ENCODE results near the gene TCTN1.
A peak's percentile ranks its signal among the peaks of the same experiment; 100 is the strongest.
"Not testable (repeated sequence)": the region's sequence is repeated elsewhere in the genome, so short reads cannot be mapped to it uniquely, and the experiment has no call there.

The TCTN1 gene

DNA sequence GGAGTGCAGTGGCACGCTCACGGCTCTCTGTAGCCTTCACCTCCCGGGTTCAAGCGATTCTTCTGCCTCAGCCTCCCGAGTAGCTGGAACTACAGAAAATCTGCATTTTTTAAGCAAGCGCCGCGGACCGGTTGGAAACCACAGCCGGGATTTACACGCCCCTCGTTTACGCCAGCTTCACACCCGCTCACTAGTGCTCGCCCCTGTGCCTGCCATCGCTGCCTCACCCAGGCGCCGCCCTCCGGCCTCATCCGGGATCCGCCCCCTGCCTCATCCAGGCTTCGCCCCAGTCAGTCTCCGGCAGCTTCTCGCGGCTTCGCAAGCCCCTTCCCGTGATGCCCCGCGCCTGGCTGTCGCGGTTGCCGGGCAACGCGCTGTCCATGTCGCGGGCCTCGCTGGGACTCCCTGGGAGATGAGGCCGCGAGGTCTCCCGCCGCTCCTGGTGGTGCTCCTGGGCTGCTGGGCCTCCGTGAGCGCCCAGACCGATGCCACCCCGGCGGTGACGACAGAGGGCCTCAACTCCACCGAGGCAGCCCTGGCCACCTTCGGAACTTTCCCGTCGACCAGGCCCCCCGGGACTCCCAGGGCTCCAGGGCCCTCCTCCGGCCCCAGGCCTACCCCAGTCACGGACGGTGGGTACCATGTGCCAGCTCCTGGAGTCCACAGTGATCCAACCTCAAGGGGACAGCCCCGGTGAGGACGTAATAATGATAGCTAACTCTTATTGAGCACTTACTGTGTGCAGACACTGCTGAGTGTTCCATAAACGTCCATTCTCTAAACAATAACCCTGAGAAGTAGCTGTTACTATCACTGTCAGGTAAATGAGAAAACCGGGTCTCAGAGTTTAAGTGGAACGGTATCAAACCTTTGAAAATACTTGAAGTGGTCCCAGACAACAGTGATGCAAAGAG, at the start of gene TCTN1:
TCTN1 (plus strand) TSS at position 359 of the 914 bp plus-strand sequence; CDS start at position 413, 54 bp downstream.
- DNase-seq = peak; percentile 94 to 96

DNA sequence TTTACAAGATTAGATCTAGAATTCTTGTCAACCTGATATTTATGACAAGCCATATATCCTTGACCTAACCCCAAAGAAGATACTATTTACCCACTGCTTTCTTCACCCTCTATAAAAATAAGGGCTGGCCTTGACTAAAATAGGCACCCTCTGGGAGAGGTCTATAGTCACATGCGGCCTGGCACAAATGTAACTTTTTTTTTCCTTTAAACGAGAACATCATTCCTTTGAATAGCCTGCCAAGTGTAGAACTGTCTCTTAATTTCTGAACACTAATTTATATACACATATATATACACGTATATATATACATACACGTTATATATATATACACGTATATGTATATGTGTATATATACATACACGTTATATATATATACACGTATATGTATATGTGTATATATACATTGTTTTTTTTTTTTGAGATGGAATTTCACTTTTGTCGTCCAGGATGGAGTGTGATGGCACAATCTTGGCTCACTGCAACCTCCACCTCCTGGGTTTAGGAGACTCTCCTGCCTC, 49.4 kb upstream of the TCTN1 start:
- DNase-seq = no peak

DNA sequence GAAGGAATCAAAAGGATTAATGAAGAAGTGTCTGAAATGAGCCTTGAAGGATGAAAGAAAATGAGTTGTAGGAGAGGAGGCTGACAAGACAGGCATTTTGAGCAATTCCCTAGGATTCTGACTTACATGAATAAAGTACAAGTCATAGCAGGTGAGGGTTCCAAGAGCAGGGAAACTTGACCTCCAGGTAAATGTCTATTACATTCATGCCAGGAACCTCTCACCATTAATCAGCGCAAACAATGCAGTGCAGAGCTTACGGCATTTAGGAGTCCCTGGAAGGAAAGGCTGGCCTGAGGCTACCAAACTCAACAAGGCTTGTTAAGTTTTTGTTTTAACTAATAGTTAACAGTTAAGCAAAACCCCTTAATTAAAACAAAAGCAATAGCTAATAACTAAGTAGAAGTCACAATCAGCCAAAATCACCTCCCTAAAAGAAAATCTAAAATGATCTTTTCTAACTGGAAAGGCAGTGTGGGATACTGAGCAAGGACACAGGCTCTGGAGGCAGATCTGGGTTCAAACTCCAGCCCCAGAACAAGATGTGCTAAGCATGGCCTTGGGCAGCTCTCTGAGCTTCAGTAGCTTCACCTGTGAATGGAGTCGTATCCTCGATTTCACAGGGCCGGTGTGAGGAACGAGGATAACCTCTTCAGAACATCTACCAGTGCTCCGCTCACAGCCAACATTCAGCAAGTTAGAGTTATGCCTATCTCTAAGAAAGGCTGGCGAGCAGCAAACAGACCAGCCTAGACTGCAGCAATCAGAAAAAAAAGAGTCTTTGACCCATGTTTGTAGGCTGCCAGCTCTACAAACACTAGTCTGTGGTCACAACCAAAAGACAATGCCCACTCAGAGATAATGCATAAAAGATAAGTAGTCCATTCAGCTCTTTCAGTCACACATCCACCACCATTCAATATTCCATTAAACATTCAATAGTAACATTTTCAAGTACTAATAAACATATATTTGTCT, 47.7 kb upstream of the TCTN1 start:
- peak; percentile 18 to 35 for DNase-seq

DNA sequence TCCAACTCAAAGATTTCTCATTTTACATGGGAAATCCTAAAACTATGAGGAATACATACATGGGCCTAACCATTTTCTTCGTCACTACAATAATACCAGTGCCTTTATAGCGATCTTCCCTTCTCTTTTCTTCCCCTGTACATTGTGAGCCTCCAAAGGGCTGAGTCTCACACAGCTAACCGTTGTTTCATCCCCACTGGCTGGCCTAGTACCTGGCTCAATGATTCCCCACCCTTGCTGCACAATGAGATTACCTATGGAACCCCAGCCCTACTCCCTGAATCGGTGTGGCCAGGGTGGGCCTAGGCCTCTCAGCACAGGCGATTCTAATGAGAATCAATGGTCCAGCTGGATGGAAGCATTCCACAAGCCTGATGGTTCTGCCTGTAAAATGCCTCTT, 46.9 kb upstream of the TCTN1 start:
- DNase-seq = no peak

DNA sequence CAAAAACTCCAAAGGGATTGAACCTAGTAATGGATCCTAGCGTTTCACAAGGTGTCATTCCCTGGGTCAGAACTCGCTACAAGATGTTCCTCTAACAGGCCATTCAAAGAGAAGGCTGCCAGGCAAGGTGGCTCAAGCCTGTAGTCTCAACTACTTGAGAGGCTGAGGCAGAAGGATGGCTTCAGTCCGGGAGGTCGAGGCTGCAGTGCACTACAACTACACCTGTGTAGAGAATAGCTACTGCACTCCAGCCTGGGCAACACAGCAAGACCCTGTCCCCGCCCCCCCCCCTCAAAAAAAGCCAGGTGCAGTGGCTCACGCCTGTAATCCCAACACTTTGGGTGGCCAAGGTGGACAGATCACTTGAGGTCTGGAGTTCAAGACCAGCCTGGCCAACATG, 45.2 kb upstream of the TCTN1 start:
- no peak for DNase-seq

DNA sequence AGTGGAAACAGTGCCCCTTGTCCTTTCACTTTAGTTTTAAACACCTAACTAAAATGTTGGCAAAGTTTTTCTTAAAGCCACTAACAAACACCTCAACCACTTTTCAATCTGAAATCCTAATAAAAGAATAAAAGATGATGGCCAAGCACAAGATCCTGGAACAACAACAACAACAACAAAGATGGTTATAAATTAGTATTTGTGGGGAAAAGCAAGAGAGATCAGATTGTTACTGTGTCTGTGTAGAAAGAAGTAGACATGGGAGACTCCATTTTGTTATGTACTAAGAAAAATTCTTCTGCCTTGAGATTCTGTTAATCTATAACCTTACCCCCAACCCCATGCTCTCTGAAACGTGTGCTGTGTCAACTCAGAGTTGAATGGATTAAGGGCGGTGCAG, 44.1 kb upstream of the TCTN1 start:
- DNase-seq = not testable (repeated sequence)

DNA sequence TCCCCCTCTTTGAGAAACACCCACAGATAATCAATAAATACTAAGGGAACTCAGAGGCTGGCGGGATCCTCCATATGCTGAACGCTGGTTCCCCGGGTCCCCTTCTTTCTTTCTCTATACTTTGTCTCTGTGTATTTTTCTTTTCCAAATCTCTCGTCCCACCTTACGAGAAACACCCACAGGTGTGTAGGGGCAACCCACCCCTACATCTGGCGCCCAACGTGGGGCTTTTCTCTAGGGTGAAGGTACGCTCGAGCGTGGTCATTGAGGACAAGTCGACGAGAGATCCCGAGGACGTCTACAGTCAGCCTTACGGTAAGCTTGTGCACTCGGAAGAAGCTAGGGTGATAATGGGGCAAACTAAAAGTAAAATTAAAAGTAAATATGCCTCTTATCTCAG, 43.1 kb upstream of the TCTN1 start:
- not testable (repeated sequence) for DNase-seq

DNA sequence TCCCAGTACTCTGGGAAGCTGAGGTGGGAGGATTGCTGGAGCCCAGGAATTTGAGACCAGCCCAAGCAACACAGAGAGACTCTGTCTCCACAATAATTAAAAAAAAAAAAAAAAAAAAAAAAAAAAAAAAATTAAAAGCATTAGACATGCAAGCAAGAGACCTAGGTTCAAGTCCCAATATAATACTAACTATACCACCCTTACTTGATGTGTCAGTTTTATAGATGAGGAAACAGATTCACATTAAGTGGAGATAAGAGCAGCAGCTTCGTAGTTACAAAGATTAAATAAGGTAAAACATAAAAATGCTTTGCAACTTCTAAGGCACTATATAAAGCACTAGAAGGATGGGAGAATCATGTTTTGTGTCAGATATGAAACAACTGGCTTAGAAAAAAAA, 39.9 kb upstream of the TCTN1 start:
- DNase-seq = no peak

DNA sequence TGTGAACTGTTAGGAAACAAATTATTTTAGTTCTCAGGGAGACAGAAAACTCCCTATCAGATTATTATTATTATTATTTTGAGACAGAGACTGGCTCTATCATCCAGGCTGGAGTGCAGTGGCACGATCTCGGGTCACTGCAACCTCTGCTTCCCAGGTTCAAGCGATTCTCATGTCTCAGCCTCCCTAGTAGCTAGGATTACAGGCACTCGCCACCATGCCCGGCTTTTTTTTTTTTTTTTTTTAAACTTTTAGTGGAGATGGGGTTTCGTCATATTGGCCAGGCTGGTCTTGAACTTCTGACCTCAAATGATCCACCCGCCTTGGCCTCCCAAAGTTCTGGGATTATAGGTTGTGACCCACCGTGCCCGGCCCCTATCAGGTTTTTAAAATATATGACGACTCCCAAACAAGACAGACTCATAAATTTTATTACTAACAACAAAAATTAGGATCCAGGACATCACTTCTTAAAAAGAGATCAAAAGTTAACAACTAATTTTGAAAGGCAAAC, 39.2 kb upstream of the TCTN1 start:
- not testable (repeated sequence) for DNase-seq

DNA sequence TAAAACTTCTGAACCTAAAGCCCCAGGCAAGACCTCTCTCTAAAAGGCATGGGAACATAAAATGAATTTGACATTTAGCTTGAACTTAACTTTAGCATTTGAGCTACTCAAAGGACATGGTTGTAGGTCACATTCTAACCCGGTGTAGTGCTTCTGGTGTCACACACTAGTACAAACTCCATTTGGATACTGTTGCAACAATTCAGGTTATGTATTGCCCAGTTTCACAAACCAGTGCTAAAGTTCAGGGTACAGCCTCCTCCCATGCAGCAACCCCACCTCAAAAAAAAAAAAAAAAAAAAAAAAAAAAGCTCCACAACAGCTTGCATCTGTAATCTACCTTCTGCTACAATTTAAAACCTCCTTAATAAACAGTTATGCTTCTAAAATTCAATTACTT, 38.6 kb upstream of the TCTN1 start:
- DNase-seq = no peak

DNA sequence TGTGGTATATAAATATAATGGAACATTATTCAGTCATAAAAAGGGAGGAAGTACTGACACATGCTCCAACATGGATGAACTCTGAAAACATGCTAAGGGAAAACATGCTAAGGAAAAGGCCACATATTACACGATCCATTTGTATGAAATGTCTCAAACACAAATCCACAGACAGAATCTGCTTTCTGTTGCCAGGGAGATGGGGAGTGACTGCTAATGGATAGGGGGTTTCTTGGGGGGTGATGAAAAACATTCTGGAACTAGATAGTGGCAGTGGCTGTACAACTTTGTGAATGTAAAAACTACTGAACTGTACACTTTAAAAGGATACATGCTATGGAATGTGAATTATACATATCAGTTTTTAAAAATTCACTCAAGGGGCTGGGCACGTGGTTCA, 37.4 kb upstream of the TCTN1 start:
- no peak for DNase-seq

DNA sequence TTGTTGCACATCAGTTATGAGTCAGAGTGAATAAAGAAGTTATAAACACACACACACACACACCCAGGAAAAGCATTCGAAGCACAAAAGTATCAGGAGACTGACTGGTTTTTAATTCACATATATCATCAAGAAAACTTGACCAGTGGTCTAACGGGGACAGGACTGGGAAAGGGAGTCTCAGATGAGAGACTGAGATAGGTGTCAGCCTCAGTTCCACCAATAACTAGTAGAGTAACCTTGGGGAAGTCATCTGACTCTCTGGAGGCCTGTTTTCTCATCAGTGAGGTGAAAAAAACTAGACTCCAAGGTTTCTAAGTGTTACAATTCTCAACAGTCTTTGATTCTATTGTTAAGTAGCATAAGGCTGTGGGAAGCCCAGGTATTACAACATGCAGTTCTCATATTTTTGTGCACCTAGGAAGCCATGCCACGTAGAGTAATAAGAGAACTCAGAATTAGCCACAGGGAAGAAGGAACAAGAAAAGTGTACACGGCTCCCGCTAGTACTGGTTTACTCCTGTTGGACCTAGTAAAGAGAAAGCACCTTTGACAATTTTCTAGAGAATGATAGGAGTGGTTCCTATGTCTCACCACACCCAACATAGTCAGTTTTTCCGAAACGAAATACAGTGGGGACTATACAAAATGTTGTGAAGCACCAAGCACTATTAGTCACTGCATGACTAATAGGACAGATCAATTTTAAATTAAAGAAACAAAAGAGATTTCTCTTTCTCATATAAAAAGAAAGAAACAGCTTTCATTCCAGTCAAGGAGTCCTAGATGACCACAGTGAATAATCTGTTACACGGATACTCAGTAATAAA, 35.9 kb upstream of the TCTN1 start:
- no peak for DNase-seq

DNA sequence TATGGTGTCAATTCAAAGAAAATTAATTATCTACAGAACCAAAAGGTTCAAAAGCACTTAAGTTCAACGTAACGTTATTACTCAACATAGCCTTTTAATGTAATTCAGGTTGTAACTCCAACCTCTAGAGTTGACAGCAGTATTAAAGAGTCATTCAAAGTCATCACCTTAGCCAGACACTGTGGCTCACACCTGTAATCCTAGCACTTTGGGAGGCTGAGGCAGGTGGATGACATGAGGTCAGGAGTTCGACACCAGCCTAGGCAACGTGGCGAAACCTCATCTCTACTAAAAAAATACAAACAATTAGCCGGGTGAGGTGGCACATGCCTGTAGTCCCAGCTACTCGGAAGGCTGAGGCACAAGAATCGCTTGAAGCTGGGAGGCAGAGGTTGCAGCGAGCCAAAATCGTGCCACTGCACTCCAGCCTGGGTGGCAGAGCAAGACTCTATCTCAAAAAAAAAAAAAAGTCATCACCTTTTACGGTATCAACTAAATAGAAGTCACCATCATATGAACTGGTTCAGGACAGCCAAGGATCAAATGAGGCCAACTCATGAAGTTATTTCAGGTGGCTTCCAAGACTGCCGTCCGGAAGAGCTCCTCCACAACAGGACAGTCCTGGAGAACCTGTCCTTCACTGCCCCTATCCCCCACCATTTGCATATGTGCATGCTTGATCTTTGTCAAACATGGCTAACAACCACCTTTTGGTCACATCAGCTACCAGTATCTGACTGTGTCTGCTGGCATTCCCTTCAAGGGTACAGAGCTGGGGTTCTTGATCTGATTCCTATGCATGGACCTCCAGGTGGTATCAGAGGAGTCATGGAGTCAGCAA, 35.0 kb upstream of the TCTN1 start:
- DNase-seq = no peak

DNA sequence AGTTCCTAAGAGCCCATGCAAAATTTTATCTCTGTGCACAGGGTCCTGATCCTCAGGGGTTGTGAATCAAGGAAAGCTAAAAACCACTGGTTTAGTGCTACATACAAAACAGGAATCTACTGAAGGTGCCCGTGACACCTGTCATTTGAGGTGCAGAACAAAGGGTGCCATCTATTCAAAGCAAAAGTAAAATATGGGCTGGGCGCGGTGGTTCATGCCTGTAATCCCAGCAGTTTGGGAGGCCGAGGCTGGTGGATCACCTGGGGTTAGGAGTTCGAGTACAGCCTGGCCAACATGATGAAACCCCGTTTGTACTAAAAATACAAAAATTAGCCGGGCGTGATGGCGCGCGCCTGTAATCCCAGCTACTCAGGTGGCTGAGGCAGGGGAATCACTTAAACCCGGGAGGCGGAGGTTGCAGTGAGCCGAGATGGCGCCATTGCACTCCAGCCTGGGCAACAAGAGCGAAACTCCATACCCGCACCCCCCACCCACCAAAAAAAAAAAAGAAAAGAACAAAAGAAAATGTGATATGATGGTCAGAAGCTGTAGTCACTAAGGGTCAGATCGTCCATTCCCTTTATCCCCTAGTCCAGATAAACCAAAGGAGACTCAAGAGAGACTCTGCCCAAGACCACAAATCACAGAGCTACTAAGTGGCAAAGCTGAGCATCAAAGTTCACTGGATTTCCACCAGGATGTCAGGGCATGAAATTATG, 34.2 kb upstream of the TCTN1 start:
- no peak for DNase-seq

DNA sequence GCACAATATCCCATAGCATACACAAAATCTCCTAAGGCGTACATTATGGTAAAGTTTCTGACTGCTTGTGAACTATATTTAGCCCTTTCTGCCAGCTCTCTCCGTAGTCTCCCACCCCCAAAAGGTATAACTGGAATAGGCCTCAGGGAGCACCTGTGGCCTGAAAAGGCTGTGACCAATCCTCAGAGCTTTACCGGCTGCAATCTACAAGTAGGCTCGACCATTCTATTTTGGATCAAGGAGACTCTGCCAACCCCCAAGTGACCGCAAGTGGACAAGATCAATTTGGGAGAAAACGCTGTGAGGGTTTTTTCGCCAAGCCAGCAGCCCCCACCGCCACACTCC, 32.0 kb upstream of the TCTN1 start:
- DNase-seq = no peak

DNA sequence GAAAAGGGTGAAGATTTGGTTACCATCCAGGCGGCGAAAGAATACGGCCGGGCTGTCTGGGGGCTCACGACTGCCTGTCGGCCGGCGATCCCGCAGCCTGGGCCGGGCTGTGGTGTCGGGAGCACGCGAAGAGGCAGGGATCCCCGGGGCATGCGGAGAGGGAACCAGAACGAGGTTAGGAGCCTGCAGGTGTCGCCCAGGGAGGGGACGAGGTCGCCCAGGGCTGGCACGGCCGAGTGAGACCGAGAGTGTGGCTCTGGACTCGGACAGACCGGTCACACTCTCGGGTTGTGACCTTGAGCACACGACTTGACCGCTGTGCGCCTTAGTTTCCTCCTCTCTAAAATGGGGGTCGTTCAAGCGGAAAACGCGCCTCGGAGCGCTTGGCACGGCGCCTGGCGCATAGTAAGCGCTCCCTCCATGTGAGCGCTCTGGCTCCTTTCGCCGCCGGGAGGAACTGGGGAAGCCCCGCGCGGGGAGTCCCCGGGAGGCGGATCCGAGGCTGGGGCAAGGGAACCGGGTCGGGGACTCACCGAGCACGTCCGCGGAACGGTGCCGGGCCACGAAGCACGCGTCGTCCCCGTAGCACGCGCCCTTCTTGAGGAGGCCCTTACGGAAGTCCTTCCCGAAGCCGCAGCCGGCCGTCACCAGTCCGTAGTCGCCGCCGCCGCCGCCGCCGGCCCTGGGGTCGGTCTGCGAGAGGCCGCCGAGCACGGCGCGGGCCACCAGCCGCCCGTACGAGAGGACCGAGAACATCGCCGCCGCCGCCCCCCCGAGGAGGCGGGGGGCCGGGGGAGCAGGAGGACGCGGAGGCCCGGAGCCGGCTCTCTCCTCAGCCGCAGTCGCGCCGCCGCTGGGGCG, 31.4 kb upstream of the TCTN1 start:
- peak in 1 of 2 donors; percentile 64 for DNase-seq

DNA sequence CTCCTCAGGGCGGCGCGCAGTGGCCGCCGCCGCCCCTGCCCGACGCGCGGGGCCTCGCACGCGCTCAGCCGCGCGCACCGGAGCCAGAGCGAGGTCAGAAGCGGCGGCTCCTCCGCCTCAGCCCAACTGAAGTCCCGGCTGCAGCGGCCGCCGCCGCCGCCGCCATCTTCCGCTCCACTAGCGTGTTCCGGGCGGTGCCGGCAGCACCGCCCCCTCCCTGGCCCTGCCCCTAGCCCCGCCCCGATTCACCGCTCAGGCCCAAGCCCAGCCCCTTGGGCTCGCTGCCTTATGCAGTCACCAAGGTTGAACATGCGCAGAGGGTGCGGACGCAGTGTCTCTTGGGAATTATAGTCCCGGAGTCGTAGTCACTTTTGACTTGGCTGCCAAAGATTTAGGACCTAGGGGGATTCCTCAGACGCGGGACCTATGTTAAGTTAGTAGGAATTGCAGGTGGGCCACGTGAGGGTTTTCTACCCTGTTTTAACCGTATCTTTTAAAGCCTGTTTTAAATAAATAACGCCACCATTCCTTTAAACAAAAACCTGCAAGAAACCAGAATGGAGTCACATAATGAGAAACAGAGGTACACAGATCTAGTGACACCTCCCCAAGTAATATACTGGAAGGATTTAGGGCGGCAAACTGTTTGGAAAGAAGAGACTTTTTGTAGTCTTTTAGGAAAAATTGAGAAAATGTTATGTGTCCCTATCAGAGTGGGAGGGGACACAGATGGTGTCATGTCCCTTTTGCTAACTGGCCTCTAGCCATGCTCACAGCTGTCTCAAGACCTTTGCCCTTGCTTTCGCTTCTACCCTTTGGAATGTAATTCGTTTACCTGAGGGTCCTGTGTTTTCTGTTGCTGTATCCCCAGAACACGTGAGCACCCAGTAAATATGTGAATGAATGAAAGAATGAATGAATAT, 30.5 kb upstream of the TCTN1 start, which contains the start of gene PPTC7:
PPTC7 (minus strand) TSS at position 182 of the 923 bp plus-strand sequence. CDS start 287 bp downstream, outside the sequence.
- DNase-seq = peak; percentile 97

DNA sequence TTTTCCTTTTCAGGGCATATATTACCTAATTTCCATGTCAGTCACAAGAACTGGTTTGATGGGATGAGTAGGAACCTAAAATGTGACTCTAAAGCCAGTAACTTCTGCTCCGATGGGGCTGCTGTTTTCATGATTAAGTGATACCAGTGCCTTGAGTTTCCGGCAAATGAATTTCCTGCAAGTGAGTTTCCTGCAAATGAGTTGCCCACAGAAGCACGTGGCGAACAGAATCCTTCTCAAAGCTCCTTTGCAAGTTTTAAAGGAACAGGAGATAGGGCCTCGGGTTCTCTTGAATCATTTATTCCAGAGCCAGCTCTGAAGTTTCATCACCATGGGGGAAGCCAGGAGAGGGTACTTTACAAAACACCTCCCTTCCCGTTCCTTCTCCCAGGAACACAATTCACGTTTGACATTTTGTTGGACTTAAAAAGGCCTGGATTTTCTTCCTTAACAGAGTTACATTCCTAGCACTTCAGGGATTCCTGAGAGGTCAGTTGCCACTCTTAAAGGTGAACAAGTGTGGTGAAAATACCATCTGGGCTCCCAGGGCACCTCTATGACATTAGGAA, 28.6 kb upstream of the TCTN1 start:
- no peak for DNase-seq

All from hippocampal formation (tissue), 2 donors.